GM12875 (cell line): ENCODE results near the gene USP5.
"Not testable (repeated sequence)": the region's sequence is repeated elsewhere in the genome, so short reads cannot be mapped to it uniquely, and the experiment has no call there.

Source experiments
- H3K4me3 ChIP-seq: one replicate; pipeline ENCODE4 v1.5.1; 2011; ENCODE audit warnings: low read depth, low read length, control low read depth
- TF ChIP-seq, protein P1 (sequence below): IDR thresholded peaks from 2 replicates; pipeline ENCODE4 v1.5.1; 2011; ENCODE audit warnings: low read depth, mild to moderate bottlenecking, control low read depth, inconsistent platforms, low read length, moderate library complexity, borderline replicate concordance; ENCODE audit not compliant: insufficient read depth

The USP5 gene

GRCh38 chr12:6867413-6868210 is 15.7 kb downstream of the USP5 start, which contains the start of gene TPI1:
TSS of gene TPI1 (plus strand) at chr12:6867531. CDS start at chr12:6867567, 36 bp downstream.
- TF ChIP-seq, protein P1, sequence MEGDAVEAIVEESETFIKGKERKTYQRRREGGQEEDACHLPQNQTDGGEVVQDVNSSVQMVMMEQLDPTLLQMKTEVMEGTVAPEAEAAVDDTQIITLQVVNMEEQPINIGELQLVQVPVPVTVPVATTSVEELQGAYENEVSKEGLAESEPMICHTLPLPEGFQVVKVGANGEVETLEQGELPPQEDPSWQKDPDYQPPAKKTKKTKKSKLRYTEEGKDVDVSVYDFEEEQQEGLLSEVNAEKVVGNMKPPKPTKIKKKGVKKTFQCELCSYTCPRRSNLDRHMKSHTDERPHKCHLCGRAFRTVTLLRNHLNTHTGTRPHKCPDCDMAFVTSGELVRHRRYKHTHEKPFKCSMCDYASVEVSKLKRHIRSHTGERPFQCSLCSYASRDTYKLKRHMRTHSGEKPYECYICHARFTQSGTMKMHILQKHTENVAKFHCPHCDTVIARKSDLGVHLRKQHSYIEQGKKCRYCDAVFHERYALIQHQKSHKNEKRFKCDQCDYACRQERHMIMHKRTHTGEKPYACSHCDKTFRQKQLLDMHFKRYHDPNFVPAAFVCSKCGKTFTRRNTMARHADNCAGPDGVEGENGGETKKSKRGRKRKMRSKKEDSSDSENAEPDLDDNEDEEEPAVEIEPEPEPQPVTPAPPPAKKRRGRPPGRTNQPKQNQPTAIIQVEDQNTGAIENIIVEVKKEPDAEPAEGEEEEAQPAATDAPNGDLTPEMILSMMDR, result no peak
- H3K4me3 ChIP-seq, result peak within 1 kb of the TSS; percentile 99

DNA sequence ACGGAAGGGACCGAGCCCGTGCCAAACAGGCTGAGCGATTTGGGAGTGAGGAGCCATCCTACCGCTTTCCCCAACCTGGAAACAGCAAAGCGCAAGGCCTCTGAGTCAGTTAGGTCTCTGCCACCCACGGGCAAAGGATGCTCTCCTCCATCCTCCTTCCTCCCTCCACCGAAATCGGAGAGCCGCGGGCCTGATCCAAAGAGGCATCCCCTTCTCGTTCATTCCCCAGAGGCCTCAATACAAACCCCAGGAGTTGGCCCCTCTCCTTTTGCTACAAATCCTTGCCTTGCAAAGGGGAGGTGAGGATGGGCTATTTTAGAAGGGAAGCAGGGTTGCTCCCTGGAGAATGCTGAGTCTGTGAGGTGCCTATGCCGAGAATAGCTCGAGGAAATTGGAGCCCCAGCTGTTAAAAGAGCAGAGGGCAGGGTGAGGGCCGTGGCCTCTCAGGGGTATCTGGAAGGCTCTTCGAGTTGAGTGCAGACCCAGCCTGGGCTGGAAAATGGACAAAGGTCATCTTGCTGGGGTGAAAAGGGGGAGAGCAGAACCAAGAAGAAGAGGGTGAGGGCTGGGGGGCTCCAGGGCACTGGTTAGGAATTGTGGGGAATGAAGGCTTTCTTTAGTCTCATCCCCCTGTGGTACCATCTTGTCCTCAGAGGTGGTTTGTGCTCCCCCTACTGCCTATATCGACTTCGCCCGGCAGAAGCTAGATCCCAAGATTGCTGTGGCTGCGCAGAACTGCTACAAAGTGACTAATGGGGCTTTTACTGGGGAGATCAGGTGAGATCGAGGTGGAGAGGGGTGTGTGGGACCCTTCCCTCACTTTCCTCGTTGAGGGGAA is 16.5 kb downstream of the USP5 start:
- peak overlapping the region; percentile 99 for H3K4me3 ChIP-seq
- TF ChIP-seq, protein P1, result peak; percentile 18; the same call in 1 of the 2 replicates

- TF ChIP-seq, protein P1, result peak; percentile 88
Observed at GRCh38 chr12:6869049-6870021, 17.4 kb downstream of the USP5 start.

DNA sequence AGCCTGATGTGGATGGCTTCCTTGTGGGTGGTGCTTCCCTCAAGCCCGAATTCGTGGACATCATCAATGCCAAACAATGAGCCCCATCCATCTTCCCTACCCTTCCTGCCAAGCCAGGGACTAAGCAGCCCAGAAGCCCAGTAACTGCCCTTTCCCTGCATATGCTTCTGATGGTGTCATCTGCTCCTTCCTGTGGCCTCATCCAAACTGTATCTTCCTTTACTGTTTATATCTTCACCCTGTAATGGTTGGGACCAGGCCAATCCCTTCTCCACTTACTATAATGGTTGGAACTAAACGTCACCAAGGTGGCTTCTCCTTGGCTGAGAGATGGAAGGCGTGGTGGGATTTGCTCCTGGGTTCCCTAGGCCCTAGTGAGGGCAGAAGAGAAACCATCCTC is 18.4 kb downstream of the USP5 start:
- H3K4me3 ChIP-seq, result not testable (repeated sequence)

More at GRCh38 chr12:6869049-6870021, 17.4 kb downstream of the USP5 start:
- H3K4me3 ChIP-seq, result peak overlapping the region; percentile 99

- TF ChIP-seq, protein P1, result no peak
Observed at GRCh38 chr12:6871052-6871957, 19.4 kb downstream of the USP5 start.

GRCh38 chr12:6872073-6873048 is 20.4 kb downstream of the USP5 start:
- H3K4me3 ChIP-seq, result peak overlapping the region; percentile 52
- TF ChIP-seq, protein P1, result peak; percentile 99

More at GRCh38 chr12:6871052-6871957, 19.4 kb downstream of the USP5 start:
- H3K4me3 ChIP-seq, result no peak overlapping the region
